GM12873 (cell line): ENCODE data around the gene USP1.

Source experiments
- CTCF ChIP-seq: IDR thresholded peaks from 2 replicates; pipeline ENCODE4 v1.5.1; 2012; ENCODE audit warnings: low read depth, mild to moderate bottlenecking, moderate library complexity, low read length, control low read depth; ENCODE audit not compliant: insufficient read depth; ENCODE audit errors: missing control alignments

USP1 gene

DNA sequence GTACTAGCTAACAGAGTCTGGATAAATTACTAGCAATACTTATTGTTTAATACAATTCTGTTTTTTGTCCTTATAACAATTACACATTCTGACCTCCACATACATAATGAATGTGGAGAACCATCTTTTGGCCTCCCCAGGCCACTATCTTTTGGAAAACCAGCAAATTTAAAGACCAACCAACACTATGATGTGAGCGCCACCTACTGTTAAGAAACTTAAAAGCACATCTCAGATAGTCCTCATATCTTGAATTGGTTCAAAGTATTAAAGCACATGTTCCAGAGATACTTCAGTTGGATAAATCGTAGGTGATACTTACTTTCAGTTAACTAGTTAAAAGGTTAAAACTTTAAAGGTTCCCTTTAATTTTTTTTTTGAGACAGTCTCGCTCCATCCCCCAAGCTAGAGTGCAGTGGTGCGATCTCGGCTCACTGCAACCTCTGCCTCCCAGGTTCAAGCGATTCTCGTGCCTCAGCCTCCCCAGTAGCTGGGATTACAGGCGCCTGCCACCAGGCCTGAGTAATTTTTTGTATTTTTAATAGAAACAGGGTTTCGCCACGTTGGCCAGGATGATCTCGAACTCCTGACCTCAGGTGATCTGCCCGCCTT is 29.3 kb upstream of the USP1 start:
- TF ChIP-seq CTCF, result peak; percentile 65

DNA sequence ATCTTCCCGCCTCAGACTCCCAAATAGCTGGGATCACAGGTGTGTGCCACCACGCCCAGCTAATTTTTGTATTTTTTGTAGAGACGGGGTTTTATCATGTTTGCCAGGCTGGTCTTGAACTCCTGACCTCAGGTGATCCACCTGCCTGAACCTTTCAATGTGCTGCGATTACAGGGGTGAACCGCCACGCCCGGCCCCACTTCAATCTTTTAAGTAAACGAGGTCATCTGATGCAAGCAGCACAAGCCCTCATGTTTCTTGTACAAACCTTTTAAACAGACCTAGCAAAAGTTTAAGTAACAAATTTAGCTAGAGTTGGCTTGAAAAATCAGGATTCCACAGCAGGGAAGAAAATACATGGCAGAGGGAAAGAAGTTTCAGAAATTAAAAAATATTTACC is 21.2 kb upstream of the USP1 start:
- TF ChIP-seq CTCF, result no peak

DNA sequence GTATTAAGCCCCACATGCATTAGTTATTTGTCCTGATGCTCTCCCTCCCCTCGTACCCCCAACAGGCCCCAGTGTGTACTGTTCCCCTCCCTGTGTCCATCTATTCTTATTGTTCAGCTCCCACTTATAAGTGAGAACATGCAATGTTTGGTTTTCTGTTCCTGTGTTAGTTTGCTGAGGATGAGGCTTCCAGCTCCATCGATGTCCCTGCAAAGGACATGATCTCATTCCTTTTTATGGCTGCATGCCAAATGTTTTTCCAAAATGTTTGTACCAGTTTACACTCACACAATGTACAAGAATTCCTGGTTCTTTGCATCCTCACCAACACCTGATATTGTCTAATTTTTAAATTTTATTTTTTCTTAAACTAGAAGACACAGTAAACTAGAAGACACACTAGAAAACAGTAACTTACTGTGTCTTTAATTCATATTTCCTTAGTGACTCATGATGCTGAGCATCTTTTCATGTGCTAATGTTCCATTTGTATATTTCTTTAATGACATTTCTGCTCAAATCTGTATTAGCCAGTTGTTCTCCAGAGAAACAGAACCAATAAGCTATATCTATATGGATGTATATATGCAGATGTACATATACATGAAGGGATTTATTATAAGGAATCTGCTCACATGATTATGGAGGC is 19.4 kb upstream of the USP1 start:
- no peak for TF ChIP-seq CTCF

DNA sequence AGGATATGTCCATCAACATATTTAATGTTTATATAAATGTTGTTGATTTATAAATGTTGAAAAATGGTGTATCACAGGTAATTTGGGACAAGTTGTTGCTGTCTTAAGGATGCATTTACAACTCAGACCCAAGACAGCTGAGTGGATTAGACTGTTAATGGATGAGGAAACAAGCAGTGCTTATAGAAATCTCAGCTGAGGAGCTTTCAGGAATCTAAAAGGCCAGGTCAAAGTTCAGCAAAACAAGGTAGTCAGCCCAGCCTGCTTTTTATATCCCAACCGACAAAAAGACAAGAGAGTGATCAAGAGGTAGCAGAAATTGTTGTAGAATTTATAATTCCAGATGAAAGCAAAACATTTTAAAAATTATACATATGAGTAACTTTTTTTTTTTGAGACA is 16.6 kb upstream of the USP1 start:
- no peak for TF ChIP-seq CTCF

GRCh38 chr1:62423580-62424242 is 13.1 kb upstream of the USP1 start:
- no peak for TF ChIP-seq CTCF

GRCh38 chr1:62424411-62424810 is 12.4 kb upstream of the USP1 start:
- TF ChIP-seq CTCF, result no peak

DNA sequence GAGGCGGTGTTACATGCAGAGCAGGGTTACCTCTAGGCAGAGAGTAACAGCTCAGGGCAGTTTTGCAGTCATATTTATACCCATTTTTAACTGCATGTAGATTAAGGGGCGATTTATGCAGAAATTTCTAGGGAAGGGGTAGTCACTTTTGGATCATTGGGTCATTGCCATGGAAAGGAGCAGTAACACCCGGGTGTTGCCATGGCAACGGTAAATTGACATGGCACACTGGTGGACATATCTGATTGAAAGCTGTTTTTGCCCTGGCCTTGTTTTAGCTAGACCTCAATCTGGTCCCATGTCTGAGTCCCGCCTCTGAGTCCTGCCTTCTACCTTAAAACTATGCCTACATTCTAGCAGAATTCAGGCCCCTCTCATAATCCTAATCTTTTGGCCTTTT is 11.8 kb upstream of the USP1 start:
- no peak for TF ChIP-seq CTCF
